Superior temporal gyrus (tissue), 1 donor: ENCODE data around the gene PLD3.
A peak's percentile ranks its signal among the peaks of the same experiment; 100 is the strongest.

Source experiments
- DNase-seq: peaks from one replicate; pipeline ENCODE4 v3.0.0-alpha.2; 2016; ENCODE audit errors: extremely low spot score

Gene PLD3

GRCh38 chr19:40348125-40348913, at the start of gene PLD3, which contains the start of gene C19orf47:
Gene PLD3 (plus strand): TSS chr19:40348695. CDS start chr19:40366484, 17,789 bp downstream.
Gene C19orf47 (minus strand): TSS chr19:40348397. CDS start chr19:40341857, 6,540 bp downstream.
- DNase-seq: peak; percentile 99

DNA sequence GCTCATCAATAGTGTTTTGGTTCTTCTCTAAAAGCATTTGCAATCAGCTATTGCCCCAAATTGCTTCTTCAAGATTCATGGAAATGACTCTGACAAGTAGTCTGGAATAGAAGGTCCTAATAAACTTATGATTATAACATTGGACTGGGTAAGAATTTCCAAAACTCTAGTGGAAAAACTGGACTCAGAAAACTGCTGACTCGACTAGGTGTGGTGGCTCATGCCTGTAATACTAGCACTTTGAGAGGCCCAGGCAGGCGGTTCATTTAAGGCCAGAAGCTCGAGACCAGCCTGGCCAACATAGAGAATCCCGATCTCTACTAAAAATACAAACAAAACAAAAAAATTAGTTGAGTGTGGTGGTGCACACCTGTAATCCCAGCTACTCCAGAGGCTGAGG, 47.8 kb upstream of the PLD3 start:
- DNase-seq: no peak

- no peak for DNase-seq
Observed at GRCh38 chr19:40302224-40303011, 46.1 kb upstream of the PLD3 start.

DNA sequence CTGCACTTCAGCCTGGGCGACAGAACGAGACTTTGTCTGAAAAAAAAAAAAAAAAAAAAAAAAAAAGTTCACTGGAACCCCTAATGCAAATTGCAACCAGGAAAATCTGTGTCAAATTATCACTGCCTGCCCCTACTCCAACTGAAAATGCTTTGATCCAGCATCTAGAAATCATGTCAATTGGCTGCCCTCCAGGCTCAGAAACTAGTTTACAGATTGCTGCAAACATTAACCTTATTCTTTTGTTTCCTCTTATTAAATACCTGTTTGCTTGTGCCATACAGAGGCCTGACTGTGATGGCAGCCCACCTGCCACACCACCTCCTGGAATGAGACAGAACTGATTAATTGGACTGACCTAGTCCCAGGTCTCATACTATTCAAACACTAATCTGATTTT, 44.7 kb upstream of the PLD3 start:
- no peak for DNase-seq

DNA sequence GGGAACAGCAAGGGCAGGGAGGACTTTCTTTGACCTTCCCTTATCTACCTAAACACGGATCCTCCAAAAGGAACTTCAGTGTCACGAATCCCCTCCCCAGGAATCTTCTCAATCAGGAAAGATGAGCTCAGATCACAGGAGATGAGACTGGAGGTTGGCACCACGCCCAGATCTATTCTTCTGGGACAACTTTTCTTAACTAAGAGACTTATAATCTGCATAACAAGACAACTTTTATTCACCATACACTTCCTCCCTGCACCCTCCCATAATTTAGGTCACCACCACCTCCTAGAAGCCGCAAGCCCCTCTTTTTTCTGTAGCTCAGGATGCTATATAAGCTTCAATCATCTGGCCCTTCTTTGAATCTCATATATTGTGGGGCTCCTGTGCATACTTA, 44.2 kb upstream of the PLD3 start:
- DNase-seq: no peak

DNA sequence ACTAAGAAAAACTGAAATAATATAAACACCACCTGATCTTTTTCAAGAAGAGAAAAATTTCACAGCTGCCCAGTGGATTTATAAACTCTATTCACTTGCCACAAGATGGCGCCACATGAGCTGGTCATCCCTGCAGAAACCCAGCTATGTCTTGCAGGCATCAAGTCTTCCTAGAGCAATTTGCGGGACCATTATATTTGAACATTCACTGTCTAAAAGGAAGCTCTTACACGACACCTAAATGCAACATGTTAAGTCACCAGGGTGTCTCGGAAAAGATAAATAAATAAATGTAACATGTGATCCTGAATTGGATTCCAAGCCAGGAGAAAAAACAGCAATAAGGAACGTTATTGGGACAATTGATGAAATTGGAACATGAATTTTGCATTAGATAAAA, 43.1 kb upstream of the PLD3 start:
- DNase-seq: peak; percentile 93

- DNase-seq: no peak
Observed at GRCh38 chr19:40309666-40310065, 38.8 kb upstream of the PLD3 start.

DNA sequence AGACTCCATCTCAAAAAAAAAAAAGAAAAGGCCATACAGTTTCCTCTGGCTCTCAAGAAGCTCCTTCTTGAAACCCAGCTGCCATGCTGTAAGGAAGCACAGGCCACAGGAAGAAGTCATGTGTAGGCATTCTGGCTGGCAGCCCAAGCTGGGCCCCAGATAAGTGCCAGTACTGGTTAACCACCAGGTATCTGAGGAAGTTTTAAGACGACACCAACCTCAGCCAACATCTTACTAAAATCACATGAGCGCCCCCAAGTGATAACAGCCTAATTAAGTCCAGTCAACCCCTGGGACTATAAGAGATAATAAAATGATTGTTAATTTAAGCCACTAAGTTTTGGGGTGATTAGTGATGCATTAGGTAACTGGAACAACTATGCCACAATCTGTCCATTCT, 36.0 kb upstream of the PLD3 start:
- no peak for DNase-seq

DNA sequence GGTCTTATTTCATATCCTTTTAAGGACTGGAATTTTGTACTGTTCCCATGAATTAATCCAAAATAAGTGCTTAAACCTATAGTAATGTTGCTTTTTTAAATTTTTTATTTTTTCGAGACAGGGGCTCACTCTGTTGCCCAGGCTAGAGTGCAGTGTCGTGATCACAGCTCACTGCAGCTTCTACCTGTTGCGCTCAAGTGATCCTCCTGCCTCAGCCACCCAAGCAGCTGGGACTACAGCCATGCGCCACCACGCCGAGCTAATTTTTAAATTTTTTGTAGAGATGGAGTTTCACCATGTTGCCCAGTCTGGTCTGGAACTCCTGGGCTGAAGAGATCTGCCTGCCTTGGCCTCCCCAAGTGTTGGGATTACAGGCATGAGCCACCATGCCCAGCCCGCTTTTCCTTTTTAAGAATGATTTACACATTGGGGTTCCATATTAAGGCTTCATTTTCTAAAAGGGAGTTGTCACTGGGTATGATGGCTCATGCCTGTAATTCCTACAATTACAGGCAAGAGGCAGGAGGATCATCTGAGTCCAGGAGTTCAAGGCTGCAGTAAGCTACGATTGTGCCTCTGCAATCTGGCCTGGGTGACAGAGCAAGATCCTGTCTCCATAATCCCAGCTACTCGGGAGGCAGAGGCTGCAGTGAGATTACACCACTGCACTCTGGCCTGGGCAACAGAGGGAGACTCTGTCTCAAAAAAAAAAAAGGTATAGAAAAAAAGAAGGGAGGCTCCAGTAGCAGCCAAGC, 35.1 kb upstream of the PLD3 start:
- no peak for DNase-seq

DNA sequence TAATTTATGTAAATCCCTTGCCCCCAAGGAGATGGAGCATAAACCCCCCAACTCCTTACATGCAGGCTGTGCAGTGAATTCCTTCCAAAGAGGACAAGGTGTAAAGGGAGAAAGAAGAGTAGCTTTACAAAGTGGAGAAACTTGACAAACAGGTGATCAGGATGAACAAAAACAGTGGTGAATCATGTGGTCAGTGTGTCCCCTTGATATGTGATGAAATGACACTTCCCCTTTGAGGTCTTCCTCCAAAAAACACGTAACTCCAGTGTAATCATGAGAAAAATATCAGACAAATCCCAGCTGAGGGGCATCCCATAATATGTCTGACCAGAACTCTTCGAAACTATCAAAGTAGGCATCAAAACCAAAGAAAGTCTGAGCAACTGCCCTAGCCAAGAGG, 33.8 kb upstream of the PLD3 start:
- no peak for DNase-seq

DNA sequence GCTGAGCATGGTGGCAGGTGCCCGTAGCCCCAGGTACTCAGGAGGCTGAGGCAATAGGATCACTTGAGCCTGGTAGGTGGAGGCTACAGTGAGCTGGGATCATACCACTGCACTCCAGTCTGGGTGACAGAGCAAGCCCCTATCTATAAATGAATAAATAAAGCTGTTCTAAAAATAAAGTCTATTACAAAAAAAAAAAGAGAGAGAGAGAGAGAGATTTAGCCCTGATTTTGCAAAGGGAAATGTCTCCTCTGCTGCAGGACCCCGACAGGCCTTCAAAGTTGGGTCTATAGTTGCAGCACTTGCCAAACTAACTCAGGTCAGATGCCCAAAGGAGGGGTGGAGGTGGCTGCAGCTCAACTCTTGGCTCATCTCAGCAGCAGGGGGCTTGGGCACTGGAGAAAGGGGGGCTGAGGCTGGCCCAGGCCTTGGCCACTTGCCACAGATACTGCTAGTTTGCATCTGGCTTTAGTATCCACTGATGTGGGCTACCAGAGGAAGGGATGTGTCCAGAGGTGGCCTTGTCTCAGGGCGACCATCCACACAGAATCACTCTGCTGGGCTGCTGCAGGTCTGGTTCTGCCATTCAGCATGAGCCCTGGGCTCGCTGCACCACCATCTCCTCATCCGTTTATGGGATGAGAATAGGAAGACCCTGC, 32.6 kb upstream of the PLD3 start:
- DNase-seq: no peak

DNA sequence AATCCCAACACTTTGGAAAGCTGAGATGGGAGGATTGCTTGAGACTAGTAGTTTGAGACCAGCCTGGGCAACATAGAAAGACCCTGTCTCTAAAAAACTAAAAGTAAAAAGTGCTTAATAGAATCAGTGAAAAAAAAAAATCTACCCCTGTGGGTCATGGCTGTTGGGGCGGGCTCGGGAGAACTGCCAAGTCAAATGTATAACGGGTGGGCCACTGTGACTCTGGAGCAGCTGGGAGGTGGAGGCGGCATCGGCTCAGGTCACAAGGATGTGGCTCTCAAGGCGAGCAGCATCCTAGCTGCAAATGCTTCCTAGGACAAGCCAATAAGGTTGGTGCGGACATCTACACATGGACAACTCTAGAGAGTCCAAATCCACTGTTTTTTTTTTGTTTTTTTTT, 31.2 kb upstream of the PLD3 start:
- DNase-seq: no peak

GRCh38 chr19:40320558-40320935, 27.9 kb upstream of the PLD3 start:
- DNase-seq: no peak

GRCh38 chr19:40321076-40321475, 27.4 kb upstream of the PLD3 start:
- no peak for DNase-seq

- no peak for DNase-seq
Observed at GRCh38 chr19:40321566-40322270, 26.8 kb upstream of the PLD3 start.

DNA sequence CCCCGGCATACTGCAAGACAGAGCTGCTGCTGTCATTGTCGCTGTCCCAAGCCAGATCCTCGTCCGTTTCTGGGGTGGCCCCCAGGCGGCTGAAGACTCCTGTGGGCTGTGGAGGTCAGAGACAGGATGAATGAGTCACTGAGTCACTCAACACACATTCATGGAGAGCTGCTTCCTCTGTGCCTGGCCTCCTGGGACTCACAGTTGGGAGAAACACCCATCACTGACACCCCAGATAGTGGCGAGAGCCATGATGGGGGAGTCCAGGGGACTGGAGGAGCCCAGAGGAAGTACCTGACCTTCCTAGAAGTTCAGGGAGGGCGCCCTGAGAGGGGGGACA, 26.3 kb upstream of the PLD3 start:
- no peak for DNase-seq

DNA sequence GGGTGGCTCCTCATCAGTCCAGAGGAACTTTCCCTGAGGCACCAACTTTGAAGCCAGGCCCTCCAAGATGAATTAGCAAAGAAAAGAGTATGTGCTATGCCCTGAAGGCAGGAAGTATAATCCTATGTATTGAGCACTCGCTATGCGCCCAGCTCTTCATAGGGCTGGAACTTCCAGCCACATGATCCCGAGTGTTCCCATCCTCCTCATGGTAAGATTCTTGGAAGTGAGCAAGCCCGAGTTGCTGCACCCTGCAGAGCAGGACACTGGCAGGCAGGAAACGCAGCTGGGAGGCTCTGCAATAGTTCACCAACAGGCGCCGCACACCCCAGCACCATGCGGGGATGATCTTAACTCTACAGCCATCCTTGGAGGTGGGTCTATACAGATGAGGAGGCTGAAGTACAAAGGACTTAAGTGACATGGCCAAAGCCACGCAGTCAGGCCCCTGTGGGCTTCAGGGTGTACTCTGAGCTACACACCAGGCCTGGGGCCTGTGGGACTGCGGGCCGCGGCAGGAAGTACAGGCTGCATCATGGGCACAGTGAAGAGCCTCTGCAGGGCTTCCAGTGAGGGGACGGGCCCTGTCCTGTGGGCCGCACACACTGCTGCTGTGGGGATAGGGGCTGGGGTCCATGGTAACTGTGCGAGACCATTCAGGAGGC, 25.4 kb upstream of the PLD3 start:
- no peak for DNase-seq

DNA sequence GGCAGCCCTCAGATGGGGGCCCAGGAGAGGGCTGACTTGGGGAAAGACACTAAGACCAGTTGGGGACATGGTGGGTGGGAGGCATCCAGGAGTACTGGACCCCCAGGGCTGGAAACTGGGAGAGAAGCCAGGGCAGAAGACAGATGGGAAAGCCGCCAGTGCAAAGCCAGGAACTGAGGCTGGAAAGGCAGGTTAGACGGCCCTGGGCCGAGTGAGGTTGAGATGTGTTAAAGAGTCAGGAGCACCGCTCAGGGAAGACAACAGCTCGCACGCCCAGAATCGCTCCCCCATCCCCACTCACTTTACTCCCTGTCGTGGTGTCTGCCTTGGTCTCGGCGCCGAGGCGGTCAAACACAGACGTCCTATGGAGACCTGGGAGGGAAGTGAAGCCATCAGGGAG, 24.8 kb upstream of the PLD3 start:
- no peak for DNase-seq

GRCh38 chr19:40326201-40326600, 22.3 kb upstream of the PLD3 start:
- DNase-seq: no peak

DNA sequence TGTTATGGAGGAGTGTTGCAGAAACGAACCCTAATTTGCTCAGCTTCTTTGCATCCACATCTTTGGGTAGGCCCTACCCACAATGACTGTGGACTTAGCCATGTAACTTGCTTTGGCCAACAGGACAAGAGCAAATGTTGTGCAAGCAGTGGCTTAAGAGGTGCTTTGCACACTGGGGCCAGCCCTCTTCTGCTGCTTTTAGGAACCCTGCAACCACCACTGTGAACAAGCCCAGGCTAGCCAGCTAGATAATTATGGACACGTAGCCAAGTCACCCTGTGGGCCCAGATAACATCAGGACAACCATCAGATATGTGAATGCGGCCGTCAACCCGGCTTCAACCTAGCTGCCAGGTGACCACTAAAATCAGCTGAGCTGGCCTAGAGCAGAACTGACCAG, 17.4 kb upstream of the PLD3 start:
- DNase-seq: no peak

DNA sequence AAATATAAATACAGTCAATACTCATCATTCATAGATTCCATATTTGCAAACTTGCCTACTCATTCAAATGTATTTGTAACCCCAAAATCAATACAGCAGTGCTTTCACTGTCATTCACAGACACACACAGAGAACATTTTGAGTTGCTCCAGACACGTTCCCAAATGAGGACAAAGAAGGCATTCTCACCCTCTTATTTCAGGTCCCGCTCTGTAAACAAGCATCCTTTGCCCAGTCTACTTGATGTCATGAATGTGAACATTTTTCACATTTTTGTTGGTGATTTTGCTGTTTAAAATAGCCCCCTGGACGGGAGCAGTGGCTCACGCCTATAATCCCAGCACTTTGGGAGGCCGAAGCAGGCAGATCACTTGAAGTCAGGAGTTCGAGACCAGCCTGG, 15.8 kb upstream of the PLD3 start:
- peak; percentile 82 for DNase-seq
